Neutrophil (primary cell): Measurements from ENCODE around the gene BICDL2.
A peak's percentile ranks its signal among the peaks of the same experiment; 100 is the strongest.

ENCODE experiments used
- H3K27ac ChIP-seq: fragments of 200-600 bp; sonication (generic); 2 replicates; pipeline ENCODE4 v1.5.1; 2016; ENCODE audit warnings: mild to moderate bottlenecking, moderate library complexity
- H3K27me3 ChIP-seq: fragments of 200-600 bp; sonication (generic); 2 replicates; pipeline ENCODE4 v1.6.0; 2016; ENCODE audit warnings: mild to moderate bottlenecking
- H3K36me3 ChIP-seq: fragments of 200-600 bp; sonication (generic); 2 replicates; pipeline ENCODE4 v1.5.1; 2017
- H3K4me1 ChIP-seq, 2 experiments: fragments of 200-600 bp in 1 of 2; sonication (generic) in 1 of 2; 1 replicate in 1 of 2; 2 replicates in 1 of 2; pipeline versions ENCODE4 v1.5.1 to v1.6.1; 2013 to 2016; ENCODE audit warnings: low read depth in 1 of 2, low read length in 1 of 2, mild to moderate bottlenecking in 1 of 2, moderate library complexity in 1 of 2; ENCODE audit not compliant: control insufficient read depth in 1 of 2, insufficient read depth in 1 of 2
- H3K4me3 ChIP-seq, 2 experiments: fragments of 200-600 bp in 1 of 2; sonication (generic) in 1 of 2; 1 replicate in 1 of 2; 2 replicates in 1 of 2; pipeline ENCODE4 v1.5.1; 2013 to 2016; ENCODE audit warnings: low read depth in 1 of 2, low read length in 1 of 2, mild to moderate bottlenecking in 1 of 2, moderate library complexity in 1 of 2
- H3K9me3 ChIP-seq: fragments of 200-600 bp; sonication (generic); 2 replicates; pipeline ENCODE4 v1.5.1; 2016
- CTCF ChIP-seq: fragments of 200-600 bp; sonication (generic); IDR thresholded peaks from 2 replicates; pipeline ENCODE4 v1.5.1; 2016; ENCODE audit warnings: antibody characterized with exemption

The BICDL2 gene

GRCh38 chr16:3021449-3022207, 15.1 kb downstream of the BICDL2 start:
- peaks cover 14% of the 10 kb centered on the region for H3K36me3 ChIP-seq
- peaks cover 22% of the 10 kb centered on the region for H3K27me3 ChIP-seq
- H3K27ac ChIP-seq = peak overlapping the region; percentile 90
- peak; percentile 46 for TF ChIP-seq CTCF
- H3K4me3 ChIP-seq = peak overlapping the region; percentile 83 to 95
- H3K4me1 ChIP-seq = peaks cover 52 to 66% of the 10 kb centered on the region in 2 experiments
- no peaks in the 10 kb centered on the region for H3K9me3 ChIP-seq

- Histone ChIP-seq H3K4me3 (peak overlapping the region; percentile 83 to 95), H3K27ac (peak overlapping the region; percentile 90), H3K36me3 (peaks cover 14% of the 10 kb centered on the region), H3K9me3 (no peaks in the 10 kb centered on the region), H3K27me3 (peaks cover 22% of the 10 kb centered on the region), H3K4me1 (peaks cover 52 to 66% of the 10 kb centered on the region in 2 experiments)
- no peak for TF ChIP-seq CTCF
These were observed 15.9 kb downstream of the BICDL2 start for GRCh38 chr16:3020604-3021448.

- H3K27me3 ChIP-seq = peaks cover 22% of the 10 kb centered on the region
- peak within 1 kb of the TSS; percentile 90 for H3K27ac ChIP-seq
- H3K9me3 ChIP-seq = no peaks in the 10 kb centered on the region
- H3K4me1 ChIP-seq = peaks cover 52 to 66% of the 10 kb centered on the region in 2 experiments
- peak within 1 kb of the TSS; percentile 83 to 95 for H3K4me3 ChIP-seq
- TF ChIP-seq CTCF = peak; percentile 77
- H3K36me3 ChIP-seq = peaks cover 14% of the 10 kb centered on the region
These were observed 16.5 kb downstream of the BICDL2 start, which contains the start of gene TNFRSF12A for GRCh38 chr16:3020247-3020603. Gene TNFRSF12A (plus strand): TSS chr16:3020368. CDS start chr16:3020398, 30 bp downstream.

- Histone ChIP-seq H3K27ac (peak overlapping the region; percentile 90), H3K36me3 (peaks cover 18% of the 10 kb centered on the region), H3K27me3 (peaks cover 22% of the 10 kb centered on the region), H3K4me3 (peak overlapping the region; percentile 83 to 95), H3K9me3 (no peaks in the 10 kb centered on the region), H3K4me1 (peaks cover 52 to 66% of the 10 kb centered on the region in 2 experiments)
- TF ChIP-seq CTCF = no peak
These were observed 17.0 kb downstream of the BICDL2 start for GRCh38 chr16:3019594-3020246.

GRCh38 chr16:3017794-3018506, 18.8 kb downstream of the BICDL2 start, which contains the start of gene CLDN6:
Gene CLDN6 (minus strand): TSS chr16:3018183. CDS start chr16:3016021, 2,162 bp downstream.
- H3K4me1 ChIP-seq = peaks cover 38 to 51% of the 10 kb centered on the region in 2 experiments
- TF ChIP-seq CTCF = peak; percentile 14

More at GRCh38 chr16:3017794-3018506, 18.8 kb downstream of the BICDL2 start, which contains the start of gene CLDN6:
- Histone ChIP-seq H3K4me3 (peak within 1 kb of the TSS in 1 of 2 experiments; percentile 21), H3K27ac (peak within 1 kb of the TSS; percentile 11), H3K9me3 (no peaks in the 10 kb centered on the region), H3K27me3 (peaks cover 22% of the 10 kb centered on the region), H3K36me3 (peaks cover 30% of the 10 kb centered on the region)
